ENCODE results near the gene SLC35A2.

DNA sequence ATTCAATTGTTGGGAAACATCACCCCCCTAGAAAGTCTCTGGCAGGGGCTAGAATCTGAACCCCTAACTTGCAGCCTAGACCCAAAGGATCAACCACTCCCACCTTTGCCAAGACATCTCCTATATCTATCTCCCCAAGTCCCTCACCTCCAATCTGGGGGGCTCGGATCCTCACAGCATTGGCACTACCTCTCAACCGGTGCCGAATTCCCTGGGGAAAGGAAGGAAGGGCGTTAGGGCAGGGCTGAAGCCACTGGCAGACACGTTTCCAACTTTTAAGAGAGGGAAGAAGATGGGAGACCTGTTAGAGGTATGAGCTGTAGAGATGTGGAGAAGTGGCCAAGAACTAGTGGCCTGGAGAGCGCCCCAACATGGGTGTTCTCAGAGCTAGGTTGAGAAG is 16.6 kb downstream of the SLC35A2 start:
- TF ChIP-seq ZNF274 (IDR thresholded peaks at IDR 0.05; ENCODE audit: low read depth, low read length) (no peak), SUZ12 (IDR thresholded peaks at IDR 0.05; ENCODE audit: extremely low read depth, insufficient read depth, insufficient read length) (no peak)

All from NT2/D1 (cell line).